HCT116 (cell line): Measurements from ENCODE around the gene FBXO17. TPM values are rescaled to one million over a fixed set of nuclear protein-coding genes. Genes with fewer than 3 reads are reported as not detected.

Source experiments
- ATAC-seq: fragments of 200-7000 bp; cut with Tn5 transposase; 2 replicates; pipeline ENCODE4 v1.9.1; 2020; ENCODE audit warnings: mild to moderate bottlenecking, moderate library complexity
- BruUV-seq: library from RNA; stranded (reverse); fragments of 400-500 nt; replicated peaks from 2 replicates; lab custom pipeline; 2021; lab: Mats Ljungman, UMichigan
- CTCF ChIA-PET: fragments of 300-600 bp; sonication (Branson Sonifier 250); formaldehyde crosslinking; loops from one replicate; lab custom pipeline; 2021; ENCODE audit warnings: antibody characterized with exemption; lab: Charles Lee
- POLR2A ChIA-PET: fragments of 300-600, 350-600 bp; sonication (Branson Sonifier 250); formaldehyde crosslinking; loops from one replicate; lab custom pipeline; 2021; ENCODE audit warnings: antibody characterized with exemption; lab: Charles Lee
- RAD21 ChIA-PET, 2 experiments: fragments of 300-600 bp; sonication (Branson Sonifier 250); formaldehyde crosslinking; loops; one replicate each; lab custom pipeline; 2023; ENCODE audit warnings: low total read pairs in 2 of 2; ENCODE audit not compliant: uncharacterized antibody in 2 of 2, unreplicated experiment in 2 of 2, low non-redundant PET in 1 of 2; lab: Charles Lee
- DNase-seq: peaks from one replicate; pipeline ENCODE4 v3.0.0-alpha.2; 2010; ENCODE audit warnings: low read depth, low spot score
- H2AFZ ChIP-seq: fragments of 200-600 bp; shearing (Covaris generic), sonication (generic); 2 replicates; pipeline ENCODE4 v1.6.1; 2017; ENCODE audit warnings: low read depth, mixed run types, mixed read lengths, antibody characterized with exemption, low read length; ENCODE audit not compliant: poor library complexity, severe bottlenecking
- H3K27ac ChIP-seq: 2 replicates; pipeline ENCODE4 v1.5.1; 2012; ENCODE audit warnings: low read depth, low read length
- H3K27me3 ChIP-seq: fragments of 200-600 bp; sonication (generic); 2 replicates; pipeline ENCODE4 v1.6.1; 2016; ENCODE audit warnings: mixed run types, low read length, mixed read lengths; ENCODE audit not compliant: insufficient read depth
- H3K36me3 ChIP-seq, 2 experiments: fragments of 200-500 bp in 1 of 2; fragments of 200-600 bp in 1 of 2; sonication (Bioruptor generic) in 1 of 2; sonication (generic) in 1 of 2; 2 replicates each; pipeline versions ENCODE4 v1.5.1 to v1.6.1; 2014 to 2016; ENCODE audit warnings: low read length in 2 of 2, inconsistent platforms in 1 of 2, mixed read lengths in 1 of 2, mixed run types in 1 of 2; ENCODE audit not compliant: insufficient read depth in 2 of 2, control insufficient read depth in 1 of 2
- H3K4me1 ChIP-seq, 2 experiments: fragments of 200-600 bp in 1 of 2; sonication (generic) in 1 of 2; 2 replicates each; pipeline versions ENCODE4 v1.5.1 to v1.6.1; 2012 to 2017; ENCODE audit warnings: low read length in 2 of 2, inconsistent platforms in 1 of 2, mild to moderate bottlenecking in 1 of 2, mixed read lengths in 1 of 2, mixed run types in 1 of 2, moderate library complexity in 1 of 2; ENCODE audit not compliant: insufficient read depth in 2 of 2, control insufficient read depth in 1 of 2
- H3K4me2 ChIP-seq: fragments of 200-600 bp; sonication (generic); 2 replicates; pipeline ENCODE4 v1.6.1; 2017; ENCODE audit warnings: mixed run types, low read length, mixed read lengths
- H3K4me3 ChIP-seq, 2 experiments: fragments of 200-600 bp in 1 of 2; sonication (generic) in 1 of 2; replicated peaks in 1 of 2; 2 replicates each; pipeline ENCODE4 v1.5.1; 2011 to 2016; ENCODE audit warnings: low read length in 2 of 2, control low read depth in 1 of 2, low read depth in 1 of 2, mild to moderate bottlenecking in 1 of 2, mixed read lengths in 1 of 2, mixed run types in 1 of 2
- H3K79me2 ChIP-seq: fragments of 200-600 bp; sonication (generic); 2 replicates; pipeline ENCODE4 v1.6.1; 2017; ENCODE audit warnings: mild to moderate bottlenecking, mixed run types, low read length, moderate library complexity, mixed read lengths; ENCODE audit not compliant: insufficient read depth
- H3K9ac ChIP-seq: fragments of 200-600 bp; sonication (generic); 2 replicates; pipeline ENCODE4 v1.6.1; 2016; ENCODE audit warnings: low read length, mixed read lengths
- H3K9me2 ChIP-seq: fragments of 200-600 bp; sonication (generic), shearing (Covaris generic); 2 replicates; pipeline ENCODE4 v1.6.1; 2017; ENCODE audit warnings: mixed run types, mild to moderate bottlenecking, moderate library complexity; ENCODE audit not compliant: insufficient read depth
- H3K9me3 ChIP-seq, 2 experiments: fragments of 200-500 bp in 1 of 2; fragments of 200-600 bp in 1 of 2; sonication (Bioruptor generic) in 1 of 2; sonication (generic) in 1 of 2; 2 replicates each; pipeline ENCODE4 v1.6.1; 2014 to 2017; ENCODE audit warnings: low read length in 2 of 2, mixed read lengths in 2 of 2, inconsistent platforms in 1 of 2, low read depth in 1 of 2, mild to moderate bottlenecking in 1 of 2, mixed run types in 1 of 2, moderate library complexity in 1 of 2; ENCODE audit not compliant: control insufficient read depth in 1 of 2, insufficient read depth in 1 of 2
- H4K20me1 ChIP-seq: fragments of 200-600 bp; sonication (generic), shearing (Covaris generic); 2 replicates; pipeline ENCODE4 v1.6.1; 2017; ENCODE audit warnings: mixed run types, mild to moderate bottlenecking, moderate library complexity; ENCODE audit not compliant: insufficient read depth
- CBX3 ChIP-seq: IDR thresholded peaks from 2 replicates; pipeline ENCODE4 v1.6.1; 2012; ENCODE audit warnings: low read depth
- EZH2phosphoT487 ChIP-seq: fragments of 200-600 bp; IDR thresholded peaks from 2 replicates; pipeline ENCODE4 v1.6.1; 2018; ENCODE audit warnings: antibody characterized with exemption, borderline replicate concordance
- POLR2AphosphoS5 ChIP-seq: IDR thresholded peaks from 2 replicates; pipeline ENCODE4 v1.6.1; 2011; ENCODE audit warnings: mild to moderate bottlenecking, low read depth, low read length, moderate library complexity
- SP1 ChIP-seq: IDR thresholded peaks from 2 replicates; pipeline ENCODE4 v1.6.1; 2012; ENCODE audit warnings: low read depth
- ZNF274 ChIP-seq: fragments of 200-500 bp; sonication (Bioruptor generic); IDR thresholded peaks from 2 replicates; pipeline ENCODE4 v1.6.1; 2014; ENCODE audit warnings: mild to moderate bottlenecking, low read depth, low read length, inconsistent platforms
- intact Hi-C: fragments of 100-400 bp; cut with micrococcal nuclease; formaldehyde crosslinking; loops from 2 replicates; pipeline ENCODE4 v1.10.0; 2022
- total RNA-seq: library from RNA; stranded (reverse); gene quantifications from one replicate; pipeline ENCODE4 v1.2.1, GENCODE V29; 2021; ENCODE audit not compliant: unreplicated experiment
- TF ChIP-seq, protein P1 (sequence below): IDR thresholded peaks from 2 replicates; pipeline ENCODE4 v1.6.1; 2012; ENCODE audit warnings: low read depth
- TF ChIP-seq, protein P2 (sequence below): IDR thresholded peaks from 2 replicates; pipeline ENCODE4 v1.6.1; 2011; ENCODE audit warnings: mild to moderate bottlenecking, low read length, moderate library complexity; ENCODE audit not compliant: insufficient replicate concordance; ENCODE audit errors: extremely low read depth
- TF ChIP-seq, protein P3 (sequence below): IDR thresholded peaks from 2 replicates; pipeline ENCODE4 v1.6.1; 2012

The FBXO17 gene
- total RNA-seq, 1 experiment from 2014 or later, result 18.5 TPM

DNA sequence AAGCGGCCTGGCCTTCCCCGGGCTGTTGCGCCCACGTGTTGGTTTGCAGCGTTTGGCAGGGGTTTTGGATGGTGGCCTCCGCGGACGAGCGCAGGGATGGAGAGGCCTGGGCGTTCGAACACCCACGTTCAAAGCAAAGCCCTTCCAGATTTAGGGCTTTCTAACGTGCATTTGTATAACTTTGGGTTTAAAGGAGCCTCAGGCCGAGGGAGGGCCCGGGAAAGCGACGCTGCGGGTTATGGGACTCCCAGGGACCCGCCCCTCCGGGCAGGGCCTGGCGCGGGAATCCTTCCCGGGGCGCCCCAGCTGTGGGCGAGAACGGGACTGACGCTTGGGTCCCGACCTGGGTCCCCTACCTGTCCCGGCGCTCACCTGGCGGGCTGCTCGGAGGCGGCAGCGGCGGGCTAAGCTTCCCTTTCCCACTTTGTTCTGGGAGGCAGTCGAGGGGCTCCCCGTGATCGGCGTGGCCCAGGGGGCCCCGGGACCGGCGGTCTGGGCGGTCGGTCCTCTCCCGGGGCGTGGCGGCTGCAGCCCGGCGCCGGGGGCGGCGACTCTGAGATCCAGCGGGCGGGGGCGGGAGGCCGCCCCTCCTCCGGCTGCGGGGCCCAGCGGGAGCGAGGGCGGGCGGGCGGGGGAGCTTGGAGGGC is at the start of gene FBXO17 (continued):
- TF ChIP-seq, protein P1, sequence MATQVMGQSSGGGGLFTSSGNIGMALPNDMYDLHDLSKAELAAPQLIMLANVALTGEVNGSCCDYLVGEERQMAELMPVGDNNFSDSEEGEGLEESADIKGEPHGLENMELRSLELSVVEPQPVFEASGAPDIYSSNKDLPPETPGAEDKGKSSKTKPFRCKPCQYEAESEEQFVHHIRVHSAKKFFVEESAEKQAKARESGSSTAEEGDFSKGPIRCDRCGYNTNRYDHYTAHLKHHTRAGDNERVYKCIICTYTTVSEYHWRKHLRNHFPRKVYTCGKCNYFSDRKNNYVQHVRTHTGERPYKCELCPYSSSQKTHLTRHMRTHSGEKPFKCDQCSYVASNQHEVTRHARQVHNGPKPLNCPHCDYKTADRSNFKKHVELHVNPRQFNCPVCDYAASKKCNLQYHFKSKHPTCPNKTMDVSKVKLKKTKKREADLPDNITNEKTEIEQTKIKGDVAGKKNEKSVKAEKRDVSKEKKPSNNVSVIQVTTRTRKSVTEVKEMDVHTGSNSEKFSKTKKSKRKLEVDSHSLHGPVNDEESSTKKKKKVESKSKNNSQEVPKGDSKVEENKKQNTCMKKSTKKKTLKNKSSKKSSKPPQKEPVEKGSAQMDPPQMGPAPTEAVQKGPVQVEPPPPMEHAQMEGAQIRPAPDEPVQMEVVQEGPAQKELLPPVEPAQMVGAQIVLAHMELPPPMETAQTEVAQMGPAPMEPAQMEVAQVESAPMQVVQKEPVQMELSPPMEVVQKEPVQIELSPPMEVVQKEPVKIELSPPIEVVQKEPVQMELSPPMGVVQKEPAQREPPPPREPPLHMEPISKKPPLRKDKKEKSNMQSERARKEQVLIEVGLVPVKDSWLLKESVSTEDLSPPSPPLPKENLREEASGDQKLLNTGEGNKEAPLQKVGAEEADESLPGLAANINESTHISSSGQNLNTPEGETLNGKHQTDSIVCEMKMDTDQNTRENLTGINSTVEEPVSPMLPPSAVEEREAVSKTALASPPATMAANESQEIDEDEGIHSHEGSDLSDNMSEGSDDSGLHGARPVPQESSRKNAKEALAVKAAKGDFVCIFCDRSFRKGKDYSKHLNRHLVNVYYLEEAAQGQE, result no peak
- TF ChIP-seq EZH2phosphoT487, result no peak
- TF ChIP-seq CBX3, result no peak

- no peak for DNase-seq
- H2AFZ ChIP-seq, result no peak overlapping the region
- ATAC-seq, result no peak
- no peaks in the 10 kb centered on the region for H3K27me3 ChIP-seq
- CTCF ChIA-PET, result no interaction called here
- H3K79me2 ChIP-seq, result no peaks in the 10 kb centered on the region
- intact Hi-C loops, result no loop called here
- no peaks in the 10 kb centered on the region for H4K20me1 ChIP-seq
- H3K27ac ChIP-seq, result no peak overlapping the region
- TF ChIP-seq, protein P2, sequence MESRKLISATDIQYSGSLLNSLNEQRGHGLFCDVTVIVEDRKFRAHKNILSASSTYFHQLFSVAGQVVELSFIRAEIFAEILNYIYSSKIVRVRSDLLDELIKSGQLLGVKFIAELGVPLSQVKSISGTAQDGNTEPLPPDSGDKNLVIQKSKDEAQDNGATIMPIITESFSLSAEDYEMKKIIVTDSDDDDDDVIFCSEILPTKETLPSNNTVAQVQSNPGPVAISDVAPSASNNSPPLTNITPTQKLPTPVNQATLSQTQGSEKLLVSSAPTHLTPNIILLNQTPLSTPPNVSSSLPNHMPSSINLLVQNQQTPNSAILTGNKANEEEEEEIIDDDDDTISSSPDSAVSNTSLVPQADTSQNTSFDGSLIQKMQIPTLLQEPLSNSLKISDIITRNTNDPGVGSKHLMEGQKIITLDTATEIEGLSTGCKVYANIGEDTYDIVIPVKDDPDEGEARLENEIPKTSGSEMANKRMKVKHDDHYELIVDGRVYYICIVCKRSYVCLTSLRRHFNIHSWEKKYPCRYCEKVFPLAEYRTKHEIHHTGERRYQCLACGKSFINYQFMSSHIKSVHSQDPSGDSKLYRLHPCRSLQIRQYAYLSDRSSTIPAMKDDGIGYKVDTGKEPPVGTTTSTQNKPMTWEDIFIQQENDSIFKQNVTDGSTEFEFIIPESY, result no peak
- TF ChIP-seq SP1, result no peak
- TF ChIP-seq ZNF274, result no peak
- TF ChIP-seq, protein P3, sequence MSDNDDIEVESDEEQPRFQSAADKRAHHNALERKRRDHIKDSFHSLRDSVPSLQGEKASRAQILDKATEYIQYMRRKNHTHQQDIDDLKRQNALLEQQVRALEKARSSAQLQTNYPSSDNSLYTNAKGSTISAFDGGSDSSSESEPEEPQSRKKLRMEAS, result no peak
- TF ChIP-seq POLR2AphosphoS5, result no peak
- BruUV-seq, result no TSS peak
- H3K36me3 ChIP-seq, result peaks cover 0 to 4% of the 10 kb centered on the region in 2 experiments; a peak in 1 of 4 replicates
- no peak overlapping the region for H3K4me2 ChIP-seq
- RAD21 ChIA-PET, result no interaction called here
- H3K4me1 ChIP-seq, result peaks cover 0 to under 1% of the 10 kb centered on the region in 2 experiments; a peak in 1 of 4 replicates
- no peak overlapping the region for H3K9ac ChIP-seq
- no peaks in the 10 kb centered on the region for H3K9me2 ChIP-seq
- no peak overlapping the region for H3K4me3 ChIP-seq
- peaks cover 0 to 10% of the 10 kb centered on the region in 2 experiments; a peak in 1 of 4 replicates for H3K9me3 ChIP-seq
- POLR2A ChIA-PET, result no interaction called here
Measured at GRCh38 chr19:39024875-39025641, 49.5 kb upstream of the FBXO17 start.
